Heart left ventricle (tissue), 13 donors: ENCODE measurements around the gene WDR74.

Experiments
- CTCF ChIP-seq, 12 donors: fragments of 200-600 bp; sonication (generic) in 4 of 12; IDR thresholded peaks; one replicate each; pipeline versions ENCODE4 v1.5.0 to v1.8.0; 2018 to 2022; ENCODE audit warnings: antibody characterized with exemption in 12 of 12, mild to moderate bottlenecking in 5 of 12
- POLR2A ChIP-seq, 2 donors: fragments of 450-650 bp; IDR thresholded peaks; one replicate each; pipeline ENCODE4 v1.6.1; 2017; ENCODE audit warnings: antibody characterized with exemption in 2 of 2, mild to moderate bottlenecking in 2 of 2, moderate library complexity in 2 of 2
- donor health status: ischemic (EF 13 %, LVEDD 7.1; RV severe dilation, severe dysfunction).
- donor health status: DM: no; HTN: yes; CAD: no.
- donor health status: DM: no; HTN: no; CAD: no.
- donor health status: ischemic (EF 25% LVEDD 6.9; RV normal size, moderate dysfunction).
- donor health status: ischemic (EF 25% LVEDD 5.7; RV mildly dilated, moderate dysfunction).
- donor health status: ischemic (EF 35%, LVEDD 5.7; RV mildly dilated, moderate dysfunction).
- donor health status: nonischemic (EF 11% LVEDD 7.7; RV severe dilation, severe dysfunction).
- donor health status: DM: yes; HTN: yes; CAD: no.
- donor health status: PGD.
- donor health status: ischemic (EF 29% LVEDD 5.4; RV normal size, mild dysfunction).
- donor health status: nonischemic (EF 23%, LVEDD 6.1; RV moderate dilation, normal function).

- TF ChIP-seq CTCF (IDR thresholded peaks at IDR 0.05) (no peak), POLR2A (IDR thresholded peaks at IDR 0.05) (no peak)
Observed at GRCh38 chr11:62830904-62831519, 8.4 kb downstream of the WDR74 start.
